ENCODE results near the gene PRDM15. TPM values are rescaled to one million over a fixed set of nuclear protein-coding genes. Genes with fewer than 3 reads are reported as not detected.

The PRDM15 gene
- total RNA-seq, 1 experiment from 2014 or later = 16.7 TPM

DNA sequence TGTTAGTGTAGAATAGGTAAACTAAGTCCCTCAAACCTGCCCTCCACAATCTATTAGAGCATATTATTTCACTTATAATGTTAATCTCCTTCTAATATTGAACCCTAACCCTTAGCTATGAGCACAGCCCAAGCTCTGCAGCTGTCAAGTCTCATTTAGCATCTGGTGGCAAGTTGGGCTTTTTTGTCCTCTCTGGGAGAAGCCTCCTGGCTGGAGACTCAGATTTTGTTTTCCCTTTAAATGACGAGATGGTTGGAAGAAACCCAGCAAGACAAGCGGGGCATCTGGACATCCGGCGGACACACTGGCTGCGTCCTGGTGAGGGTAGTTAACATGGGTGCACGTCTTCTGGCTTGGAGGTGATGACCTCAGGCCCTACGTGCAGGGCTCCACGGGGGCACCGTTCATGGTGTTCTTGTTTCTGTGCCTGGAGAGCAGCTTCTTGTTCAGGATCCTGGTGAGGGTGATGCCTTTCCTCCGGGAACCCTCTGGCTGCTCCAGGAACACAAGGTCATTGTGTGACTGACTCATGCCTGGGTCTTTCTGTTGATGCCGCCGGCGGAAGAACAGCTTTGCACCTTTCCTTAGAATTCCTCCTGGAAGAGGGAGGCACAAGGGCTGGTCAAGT, 9.7 kb upstream of the PRDM15 start:
- no peak for TF ChIP-seq EZH2 (IDR thresholded peaks at IDR 0.05; ENCODE audit: borderline replicate concordance, low read depth, low read length, poor library complexity, severe bottlenecking)
- TF ChIP-seq, protein P1, sequence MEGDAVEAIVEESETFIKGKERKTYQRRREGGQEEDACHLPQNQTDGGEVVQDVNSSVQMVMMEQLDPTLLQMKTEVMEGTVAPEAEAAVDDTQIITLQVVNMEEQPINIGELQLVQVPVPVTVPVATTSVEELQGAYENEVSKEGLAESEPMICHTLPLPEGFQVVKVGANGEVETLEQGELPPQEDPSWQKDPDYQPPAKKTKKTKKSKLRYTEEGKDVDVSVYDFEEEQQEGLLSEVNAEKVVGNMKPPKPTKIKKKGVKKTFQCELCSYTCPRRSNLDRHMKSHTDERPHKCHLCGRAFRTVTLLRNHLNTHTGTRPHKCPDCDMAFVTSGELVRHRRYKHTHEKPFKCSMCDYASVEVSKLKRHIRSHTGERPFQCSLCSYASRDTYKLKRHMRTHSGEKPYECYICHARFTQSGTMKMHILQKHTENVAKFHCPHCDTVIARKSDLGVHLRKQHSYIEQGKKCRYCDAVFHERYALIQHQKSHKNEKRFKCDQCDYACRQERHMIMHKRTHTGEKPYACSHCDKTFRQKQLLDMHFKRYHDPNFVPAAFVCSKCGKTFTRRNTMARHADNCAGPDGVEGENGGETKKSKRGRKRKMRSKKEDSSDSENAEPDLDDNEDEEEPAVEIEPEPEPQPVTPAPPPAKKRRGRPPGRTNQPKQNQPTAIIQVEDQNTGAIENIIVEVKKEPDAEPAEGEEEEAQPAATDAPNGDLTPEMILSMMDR (conservative IDR thresholded peaks at IDR 0.05; ENCODE audit: low read depth, low read length) = no peak
- ChIA-PET CTCF (no interaction called here), POLR2A (ENCODE audit: low non-redundant PET) (no interaction called here)
- H3K4me3 ChIP-seq (ENCODE audit: low read depth, low read length, poor library complexity, severe bottlenecking) = no peak overlapping the region
- H3K4me1 ChIP-seq (ENCODE audit: insufficient read depth, low read length, poor library complexity, severe bottlenecking) = no peaks in the 10 kb centered on the region
- H3K27ac ChIP-seq (ENCODE audit: low read depth, low read length, poor library complexity, severe bottlenecking) = no peak overlapping the region
- BruUV-seq (replicated peaks) = no TSS peak
- intact Hi-C loops (cut with micrococcal nuclease; ENCODE audit: unreplicated experiment) = loop anchor here (10.0 kb wide), 1 partner anchor 226 kb away; no protein-coding TSS in a partner anchor
- no peaks in the 10 kb centered on the region for H3K9me3 ChIP-seq (ENCODE audit: low read depth, low read length, poor library complexity, severe bottlenecking)
- H3K36me3 ChIP-seq (ENCODE audit: insufficient read depth, low read length, poor library complexity, severe bottlenecking) = no peaks in the 10 kb centered on the region
- H3K27me3 ChIP-seq (replicated peaks; ENCODE audit: insufficient read depth, low read depth, low read length, poor library complexity) = no peaks in the 10 kb centered on the region
- DNase-seq (ENCODE audit: low spot score) = no peak

DNA sequence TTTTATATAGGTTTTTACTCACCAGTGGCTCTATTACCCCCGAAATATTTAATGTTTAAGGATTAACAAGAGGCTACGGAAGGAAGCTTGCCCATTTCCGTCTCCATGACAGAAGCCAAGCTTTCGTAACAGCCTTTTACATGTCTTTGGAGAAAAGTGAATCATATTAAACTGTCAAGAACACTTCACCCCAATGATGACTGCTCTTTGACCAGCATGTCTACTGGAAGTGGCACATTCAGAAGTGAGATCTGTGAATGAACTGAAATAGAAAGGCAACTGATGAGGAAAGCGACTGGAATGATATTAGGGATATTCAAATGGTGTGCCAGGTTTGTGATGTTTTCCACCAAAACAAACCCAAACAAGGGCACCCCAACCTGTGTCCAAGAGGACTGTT, 8.5 kb upstream of the PRDM15 start:
- Histone ChIP-seq H3K9me3 (ENCODE audit: low read depth, low read length, poor library complexity, severe bottlenecking) (no peaks in the 10 kb centered on the region), H3K4me3 (ENCODE audit: low read depth, low read length, poor library complexity, severe bottlenecking) (no peak overlapping the region), H3K27ac (ENCODE audit: low read depth, low read length, poor library complexity, severe bottlenecking) (no peak overlapping the region), H3K36me3 (ENCODE audit: insufficient read depth, low read length, poor library complexity, severe bottlenecking) (no peaks in the 10 kb centered on the region), H3K27me3 (replicated peaks; ENCODE audit: insufficient read depth, low read depth, low read length, poor library complexity) (no peaks in the 10 kb centered on the region), H3K4me1 (ENCODE audit: insufficient read depth, low read length, poor library complexity, severe bottlenecking) (no peaks in the 10 kb centered on the region)
- BruUV-seq (replicated peaks) = no TSS peak
- intact Hi-C loops (cut with micrococcal nuclease; ENCODE audit: unreplicated experiment) = loop anchor here (10.0 kb wide), 1 partner anchor 227 kb away; no protein-coding TSS in a partner anchor
- no peak for DNase-seq (ENCODE audit: low spot score)
- TF ChIP-seq, protein P1 (conservative IDR thresholded peaks at IDR 0.05; ENCODE audit: low read depth, low read length) = no peak
- no peak for TF ChIP-seq EZH2 (IDR thresholded peaks at IDR 0.05; ENCODE audit: borderline replicate concordance, low read depth, low read length, poor library complexity, severe bottlenecking)
- ChIA-PET CTCF (no interaction called here), POLR2A (ENCODE audit: low non-redundant PET) (no interaction called here)

GRCh38 chr21:41886328-41886727, 7.2 kb upstream of the PRDM15 start:
- intact Hi-C loops (cut with micrococcal nuclease; ENCODE audit: unreplicated experiment) = loop anchor here (10.0 kb wide), 1 partner anchor 228 kb away; no protein-coding TSS in a partner anchor
- CTCF ChIA-PET = no interaction called here
- no peaks in the 10 kb centered on the region for H3K36me3 ChIP-seq (ENCODE audit: insufficient read depth, low read length, poor library complexity, severe bottlenecking)

More at GRCh38 chr21:41886328-41886727, 7.2 kb upstream of the PRDM15 start:
- Histone ChIP-seq H3K4me1 (ENCODE audit: insufficient read depth, low read length, poor library complexity, severe bottlenecking) (no peaks in the 10 kb centered on the region), H3K4me3 (ENCODE audit: low read depth, low read length, poor library complexity, severe bottlenecking) (no peak overlapping the region), H3K27me3 (replicated peaks; ENCODE audit: insufficient read depth, low read depth, low read length, poor library complexity) (no peaks in the 10 kb centered on the region), H3K27ac (ENCODE audit: low read depth, low read length, poor library complexity, severe bottlenecking) (no peak overlapping the region), H3K9me3 (ENCODE audit: low read depth, low read length, poor library complexity, severe bottlenecking) (no peaks in the 10 kb centered on the region)
- TF ChIP-seq EZH2 (IDR thresholded peaks at IDR 0.05; ENCODE audit: borderline replicate concordance, low read depth, low read length, poor library complexity, severe bottlenecking) = no peak
- TF ChIP-seq, protein P1 (conservative IDR thresholded peaks at IDR 0.05; ENCODE audit: low read depth, low read length) = no peak
- no peak for DNase-seq (ENCODE audit: low spot score)
- POLR2A ChIA-PET (ENCODE audit: low non-redundant PET) = no interaction called here
- BruUV-seq (replicated peaks) = no TSS peak

All from A673 (cell line).